H9 (cell line): ENCODE results near the gene DUSP1. TPM values are rescaled to one million over a fixed set of nuclear protein-coding genes. Genes with fewer than 3 reads are reported as not detected.

ENCODE experiments used
- DNase-seq: peaks from one replicate; pipeline ENCODE4 v3.0.0-alpha.2; 2017
- H2AFZ ChIP-seq: one replicate; pipeline ENCODE4 v1.6.1; 2013; ENCODE audit warnings: mild to moderate bottlenecking, low read length, control low read depth, moderate library complexity
- H2AK5ac ChIP-seq: 2 replicates; pipeline ENCODE4 v1.6.1; 2013; ENCODE audit warnings: low read length, control low read depth, mixed read lengths; ENCODE audit not compliant: insufficient read length
- H2BK120ac ChIP-seq: one replicate; pipeline ENCODE4 v1.6.1; 2013; ENCODE audit warnings: low read depth, mild to moderate bottlenecking, low read length, control low read depth, inconsistent platforms; ENCODE audit not compliant: poor library complexity, severe bottlenecking
- H2BK12ac ChIP-seq: 2 replicates; pipeline ENCODE4 v1.6.1; 2013; ENCODE audit warnings: low read length, control low read depth, mixed read lengths, low read depth; ENCODE audit not compliant: insufficient read length
- H2BK15ac ChIP-seq: 2 replicates; pipeline ENCODE4 v1.6.1; 2013; ENCODE audit warnings: low read depth, low read length, control low read depth
- H2BK20ac ChIP-seq: one replicate; pipeline ENCODE4 v1.6.1; 2013; ENCODE audit warnings: low read depth, mild to moderate bottlenecking, low read length, control low read depth, inconsistent platforms; ENCODE audit not compliant: poor library complexity, severe bottlenecking
- H2BK5ac ChIP-seq: 2 replicates; pipeline ENCODE4 v1.6.1; 2013; ENCODE audit warnings: low read length, control low read depth, mixed read lengths; ENCODE audit not compliant: insufficient read length
- H3K14ac ChIP-seq: 2 replicates; pipeline ENCODE4 v1.6.1; 2013; ENCODE audit warnings: low read length, control low read depth; ENCODE audit not compliant: insufficient read depth
- H3K18ac ChIP-seq: 2 replicates; pipeline ENCODE4 v1.6.1; 2013; ENCODE audit warnings: low read depth, mild to moderate bottlenecking, mixed read lengths, low read length, control low read depth; ENCODE audit not compliant: insufficient read length
- H3K23ac ChIP-seq: 2 replicates; pipeline ENCODE4 v1.6.1; 2013; ENCODE audit warnings: low read length, control low read depth, mixed read lengths, low read depth; ENCODE audit not compliant: insufficient read length
- H3K23me2 ChIP-seq: 2 replicates; pipeline ENCODE4 v1.6.1; 2013; ENCODE audit warnings: low read depth, mild to moderate bottlenecking, mixed read lengths, low read length, control low read depth; ENCODE audit not compliant: insufficient read length, poor library complexity, severe bottlenecking
- H3K27ac ChIP-seq: 2 replicates; pipeline ENCODE4 v1.5.1; 2013; ENCODE audit warnings: low read length, control low read depth, mixed read lengths, low read depth; ENCODE audit not compliant: insufficient read length
- H3K27me3 ChIP-seq: 2 replicates; pipeline ENCODE4 v1.6.1; 2013; ENCODE audit warnings: low read length, control low read depth, inconsistent platforms; ENCODE audit not compliant: insufficient read depth
- H3K4ac ChIP-seq: 2 replicates; pipeline ENCODE4 v1.6.1; 2013; ENCODE audit warnings: low read depth, mild to moderate bottlenecking, control low read depth, inconsistent platforms, low read length, moderate library complexity
- H3K4me1 ChIP-seq: 2 replicates; pipeline ENCODE4 v1.6.1; 2013; ENCODE audit warnings: low read length, control low read depth, inconsistent platforms; ENCODE audit not compliant: insufficient read depth
- H3K4me2 ChIP-seq: 2 replicates; pipeline ENCODE4 v1.6.1; 2013; ENCODE audit warnings: low read length, control low read depth, mixed read lengths; ENCODE audit not compliant: insufficient read length, insufficient read depth
- H3K56ac ChIP-seq: 2 replicates; pipeline ENCODE4 v1.6.1; 2013; ENCODE audit warnings: low read depth, mild to moderate bottlenecking, mixed read lengths, low read length, control low read depth; ENCODE audit not compliant: insufficient read length
- H3K79me1 ChIP-seq: 2 replicates; pipeline ENCODE4 v1.6.1; 2013; ENCODE audit warnings: low read depth, mild to moderate bottlenecking, moderate library complexity, low read length, control low read depth, inconsistent platforms; ENCODE audit not compliant: insufficient read depth, poor library complexity, severe bottlenecking
- H3K79me2 ChIP-seq: 2 replicates; pipeline ENCODE4 v1.6.1; 2013; ENCODE audit warnings: low read length, control low read depth, inconsistent platforms; ENCODE audit not compliant: insufficient read depth
- H3K9ac ChIP-seq: 2 replicates; pipeline ENCODE4 v1.6.1; 2013; ENCODE audit warnings: low read length, control low read depth, mixed read lengths; ENCODE audit not compliant: insufficient read length; ENCODE audit errors: extremely low read depth
- H3K9me3 ChIP-seq: one replicate; pipeline ENCODE4 v1.6.1; 2013; ENCODE audit warnings: low read depth, low read length, inconsistent platforms; ENCODE audit not compliant: control insufficient read depth
- H3T11ph ChIP-seq: one replicate; pipeline ENCODE4 v1.6.1; 2013; ENCODE audit warnings: mild to moderate bottlenecking, low read length, control low read depth, inconsistent platforms
- H4K20me1 ChIP-seq: one replicate; pipeline ENCODE4 v1.6.1; 2013; ENCODE audit not compliant: control insufficient read depth, insufficient read length, insufficient read depth
- H4K5ac ChIP-seq: 2 replicates; pipeline ENCODE4 v1.6.1; 2013; ENCODE audit warnings: low read depth, mild to moderate bottlenecking, mixed read lengths, low read length, control low read depth; ENCODE audit not compliant: insufficient read length
- H4K8ac ChIP-seq: replicated peaks from 2 replicates; pipeline ENCODE4 v1.6.1; 2013; ENCODE audit warnings: low read length, control low read depth, mixed read lengths, low read depth; ENCODE audit not compliant: insufficient read length
- H4K91ac ChIP-seq: 2 replicates; pipeline ENCODE4 v1.6.1; 2013; ENCODE audit warnings: low read depth, mild to moderate bottlenecking, moderate library complexity, mixed read lengths, low read length, control low read depth; ENCODE audit not compliant: insufficient read length
- H3K27ac Mint-ChIP-seq, 3 experiments: 2 replicates in 2 of 3; 3 replicates in 1 of 3; pipeline ENCODE4 v1.8.0; 2020 to 2021; ENCODE audit warnings: mixed read lengths in 3 of 3, mild to moderate bottlenecking in 1 of 3, moderate library complexity in 1 of 3
- H3K27me3 Mint-ChIP-seq: 2 replicates; pipeline ENCODE4 v1.8.0; 2021; ENCODE audit warnings: low read depth, mild to moderate bottlenecking, moderate library complexity, mixed read lengths
- H3K36me3 Mint-ChIP-seq, 3 experiments: 2 replicates in 2 of 3; 3 replicates in 1 of 3; pipeline ENCODE4 v1.8.0; 2020 to 2021; ENCODE audit warnings: low read depth in 3 of 3, mixed read lengths in 3 of 3; ENCODE audit not compliant: insufficient read depth in 1 of 3
- H3K4me1 Mint-ChIP-seq, 2 experiments: 2 replicates each; pipeline ENCODE4 v1.8.0; 2020; ENCODE audit warnings: mixed read lengths in 2 of 2
- H3K4me3 Mint-ChIP-seq, 2 experiments: 2 replicates in 1 of 2; 3 replicates in 1 of 2; pipeline ENCODE4 v1.8.0; 2020 to 2021; ENCODE audit warnings: mild to moderate bottlenecking in 2 of 2, mixed read lengths in 2 of 2, moderate library complexity in 1 of 2
- H3K9me3 Mint-ChIP-seq, 2 experiments: 2 replicates in 1 of 2; 3 replicates in 1 of 2; pipeline ENCODE4 v1.8.0; 2020; ENCODE audit warnings: mild to moderate bottlenecking in 2 of 2, mixed read lengths in 2 of 2, moderate library complexity in 1 of 2
- CTCF ChIP-seq: fragments of 200-600 bp; sonication (generic); conservative IDR thresholded peaks from 3 replicates; pipeline ENCODE4 v1.8.0; 2021; ENCODE audit warnings: antibody characterized with exemption, mild to moderate bottlenecking
- WGBS: extraction: QIAGEN DNeasy Blood & Tissue Kit; methylation state at CpG from one replicate; pipeline ENCODE4 v1.1.7; 2013; ENCODE audit warnings: missing lambda C conversion rate, low lambda C conversion rate, mixed read lengths; ENCODE audit not compliant: insufficient read length; ENCODE audit errors: extremely low coverage; 5-methylcytosine and 5-hydroxymethylcytosine counted together
- total RNA-seq: library from RNA; stranded (reverse); gene quantifications from 2 replicates; pipeline ENCODE4 v1.2.1, GENCODE V29; 2021

DUSP1 gene
- total RNA-seq, 1 experiment from 2014 or later, result 10.9 TPM

- no peaks in the 10 kb centered on the region for H3K27me3 ChIP-seq
Observed at GRCh38 chr5:172727551-172727950, 43.4 kb downstream of the DUSP1 start.

More at GRCh38 chr5:172727551-172727950, 43.4 kb downstream of the DUSP1 start:
- no peak for DNase-seq
- Histone ChIP-seq H2BK15ac (no peak overlapping the region), H3K4me2 (no peak overlapping the region), H4K5ac (no peak overlapping the region), H3K79me2 (no peaks in the 10 kb centered on the region), H3K79me1 (no peaks in the 10 kb centered on the region), H3K4me1 (no peaks in the 10 kb centered on the region), H3K23me2 (no peaks in the 10 kb centered on the region), H3K27ac (no peak overlapping the region), H4K20me1 (no peaks in the 10 kb centered on the region), H2BK20ac (no peak overlapping the region), H3K4ac (no peak overlapping the region), H2AK5ac (no peak overlapping the region), H2BK120ac (no peak overlapping the region), H2AFZ (no peak overlapping the region), H3K14ac (no peak overlapping the region), H3K18ac (no peak overlapping the region), H3K56ac (no peak overlapping the region), H2BK12ac (no peak overlapping the region), H3K9me3 (no peaks in the 10 kb centered on the region), H4K91ac (no peak overlapping the region), H4K8ac (no peak overlapping the region), H3K23ac (no peak overlapping the region), H3K9ac (no peak overlapping the region), H2BK5ac (no peak overlapping the region), H3T11ph (no peak overlapping the region)
- Mint-ChIP-seq H3K36me3 (no peaks in the 10 kb centered on the region), H3K4me3 (no peak overlapping the region), H3K4me1 (peaks cover 2 to 3% of the 10 kb centered on the region in 2 experiments; a peak in 1 of 4 replicates), H3K9me3 (no peaks in the 10 kb centered on the region), H3K27ac (no peak overlapping the region), H3K27me3 (peaks cover 75% of the 10 kb centered on the region)
- TF ChIP-seq CTCF, result no peak
- no CpG with 5 or more reads among the region's 7 CpGs for WGBS
